ENCODE measurements around the gene LRRC58. TPM values are rescaled to one million over a fixed set of nuclear protein-coding genes. Genes with fewer than 3 reads are reported as not detected.

Gene LRRC58
- total and polyA plus RNA-seq, 2 of the 8 experiments (the other 6 are each of a cell fraction or from before 2014, with no cell fraction given): 4.3 to 15.4 TPM

GRCh38 chr3:120338517-120338916 lies 10.6 kb downstream of the LRRC58 start (continued):
- TF ChIP-seq RNF2 (IDR thresholded peaks at IDR 0.05; ENCODE audit: borderline replicate concordance, low read depth, low read length, missing control alignments, poor library complexity, severe bottlenecking) (no peak), SP4 (IDR thresholded peaks at IDR 0.05; ENCODE audit: low read length) (no peak), EGR1 (IDR thresholded peaks at IDR 0.05; ENCODE audit: borderline replicate concordance, low read depth, low read length) (no peak), SIN3A (conservative IDR thresholded peaks at IDR 0.05 in 1 of 2, IDR thresholded peaks at IDR 0.05 in 1 of 2; ENCODE audit: low read depth in 1 of 2, low read length in 2 of 2) (no peak), KDM5A (IDR thresholded peaks at IDR 0.05; ENCODE audit: low read length) (no peak), MAFK (IDR thresholded peaks at IDR 0.05; ENCODE audit: low read depth, low read length) (no peak)

Measured in H1 (cell line).